Measurements from ENCODE around the gene ALG1. TPM values are rescaled to one million over a fixed set of nuclear protein-coding genes. Genes with fewer than 3 reads are reported as not detected.

The ALG1 gene
- total and polyA plus RNA-seq, 2 experiments from 2014 or later: 20.2 to 36.4 TPM

- Histone ChIP-seq H3K4me2 (peak overlapping the region; percentile 85), H3K9me2 (ENCODE audit: insufficient read depth) (no peaks in the 10 kb centered on the region), H4K20me1 (replicated peaks; ENCODE audit: insufficient read depth) (no peaks in the 10 kb centered on the region), H3F3A (replicated peaks; ENCODE audit: low read depth) (peaks cover 12% of the 10 kb centered on the region), H3K36me3 (ENCODE audit: insufficient read depth) (no peaks in the 10 kb centered on the region), H3K4me3 (peak overlapping the region; percentile 45), H2AFZ (peak overlapping the region; percentile 70), H3K27ac (ENCODE audit: low read depth) (peak overlapping the region; percentile 96), H3K4me1 (ENCODE audit: insufficient read depth) (peaks cover 32% of the 10 kb centered on the region), H3K27me3 (ENCODE audit: insufficient read depth) (peaks cover 6% of the 10 kb centered on the region), H3K79me2 (replicated peaks; ENCODE audit: insufficient read depth) (no peaks in the 10 kb centered on the region; the same call in 1 of the 2 replicates)
- H3K27ac Mint-ChIP-seq: peak overlapping the region; percentile 94
- DNase-seq (ENCODE audit: low spot score) (peak; percentile 84), ATAC-seq (peak; percentile 81)
- no peaks in the 10 kb centered on the region for H3K9me3 Mint-ChIP-seq
- TF ChIP-seq STAT1 (IDR thresholded peaks at IDR 0.05; ENCODE audit: unreplicated experiment): no peak
- TF ChIP-seq ZNF331 (CRISPR knock-in tag; IDR thresholded peaks at IDR 0.05; ENCODE audit: low read depth): no peak
- TF ChIP-seq, protein P1, sequence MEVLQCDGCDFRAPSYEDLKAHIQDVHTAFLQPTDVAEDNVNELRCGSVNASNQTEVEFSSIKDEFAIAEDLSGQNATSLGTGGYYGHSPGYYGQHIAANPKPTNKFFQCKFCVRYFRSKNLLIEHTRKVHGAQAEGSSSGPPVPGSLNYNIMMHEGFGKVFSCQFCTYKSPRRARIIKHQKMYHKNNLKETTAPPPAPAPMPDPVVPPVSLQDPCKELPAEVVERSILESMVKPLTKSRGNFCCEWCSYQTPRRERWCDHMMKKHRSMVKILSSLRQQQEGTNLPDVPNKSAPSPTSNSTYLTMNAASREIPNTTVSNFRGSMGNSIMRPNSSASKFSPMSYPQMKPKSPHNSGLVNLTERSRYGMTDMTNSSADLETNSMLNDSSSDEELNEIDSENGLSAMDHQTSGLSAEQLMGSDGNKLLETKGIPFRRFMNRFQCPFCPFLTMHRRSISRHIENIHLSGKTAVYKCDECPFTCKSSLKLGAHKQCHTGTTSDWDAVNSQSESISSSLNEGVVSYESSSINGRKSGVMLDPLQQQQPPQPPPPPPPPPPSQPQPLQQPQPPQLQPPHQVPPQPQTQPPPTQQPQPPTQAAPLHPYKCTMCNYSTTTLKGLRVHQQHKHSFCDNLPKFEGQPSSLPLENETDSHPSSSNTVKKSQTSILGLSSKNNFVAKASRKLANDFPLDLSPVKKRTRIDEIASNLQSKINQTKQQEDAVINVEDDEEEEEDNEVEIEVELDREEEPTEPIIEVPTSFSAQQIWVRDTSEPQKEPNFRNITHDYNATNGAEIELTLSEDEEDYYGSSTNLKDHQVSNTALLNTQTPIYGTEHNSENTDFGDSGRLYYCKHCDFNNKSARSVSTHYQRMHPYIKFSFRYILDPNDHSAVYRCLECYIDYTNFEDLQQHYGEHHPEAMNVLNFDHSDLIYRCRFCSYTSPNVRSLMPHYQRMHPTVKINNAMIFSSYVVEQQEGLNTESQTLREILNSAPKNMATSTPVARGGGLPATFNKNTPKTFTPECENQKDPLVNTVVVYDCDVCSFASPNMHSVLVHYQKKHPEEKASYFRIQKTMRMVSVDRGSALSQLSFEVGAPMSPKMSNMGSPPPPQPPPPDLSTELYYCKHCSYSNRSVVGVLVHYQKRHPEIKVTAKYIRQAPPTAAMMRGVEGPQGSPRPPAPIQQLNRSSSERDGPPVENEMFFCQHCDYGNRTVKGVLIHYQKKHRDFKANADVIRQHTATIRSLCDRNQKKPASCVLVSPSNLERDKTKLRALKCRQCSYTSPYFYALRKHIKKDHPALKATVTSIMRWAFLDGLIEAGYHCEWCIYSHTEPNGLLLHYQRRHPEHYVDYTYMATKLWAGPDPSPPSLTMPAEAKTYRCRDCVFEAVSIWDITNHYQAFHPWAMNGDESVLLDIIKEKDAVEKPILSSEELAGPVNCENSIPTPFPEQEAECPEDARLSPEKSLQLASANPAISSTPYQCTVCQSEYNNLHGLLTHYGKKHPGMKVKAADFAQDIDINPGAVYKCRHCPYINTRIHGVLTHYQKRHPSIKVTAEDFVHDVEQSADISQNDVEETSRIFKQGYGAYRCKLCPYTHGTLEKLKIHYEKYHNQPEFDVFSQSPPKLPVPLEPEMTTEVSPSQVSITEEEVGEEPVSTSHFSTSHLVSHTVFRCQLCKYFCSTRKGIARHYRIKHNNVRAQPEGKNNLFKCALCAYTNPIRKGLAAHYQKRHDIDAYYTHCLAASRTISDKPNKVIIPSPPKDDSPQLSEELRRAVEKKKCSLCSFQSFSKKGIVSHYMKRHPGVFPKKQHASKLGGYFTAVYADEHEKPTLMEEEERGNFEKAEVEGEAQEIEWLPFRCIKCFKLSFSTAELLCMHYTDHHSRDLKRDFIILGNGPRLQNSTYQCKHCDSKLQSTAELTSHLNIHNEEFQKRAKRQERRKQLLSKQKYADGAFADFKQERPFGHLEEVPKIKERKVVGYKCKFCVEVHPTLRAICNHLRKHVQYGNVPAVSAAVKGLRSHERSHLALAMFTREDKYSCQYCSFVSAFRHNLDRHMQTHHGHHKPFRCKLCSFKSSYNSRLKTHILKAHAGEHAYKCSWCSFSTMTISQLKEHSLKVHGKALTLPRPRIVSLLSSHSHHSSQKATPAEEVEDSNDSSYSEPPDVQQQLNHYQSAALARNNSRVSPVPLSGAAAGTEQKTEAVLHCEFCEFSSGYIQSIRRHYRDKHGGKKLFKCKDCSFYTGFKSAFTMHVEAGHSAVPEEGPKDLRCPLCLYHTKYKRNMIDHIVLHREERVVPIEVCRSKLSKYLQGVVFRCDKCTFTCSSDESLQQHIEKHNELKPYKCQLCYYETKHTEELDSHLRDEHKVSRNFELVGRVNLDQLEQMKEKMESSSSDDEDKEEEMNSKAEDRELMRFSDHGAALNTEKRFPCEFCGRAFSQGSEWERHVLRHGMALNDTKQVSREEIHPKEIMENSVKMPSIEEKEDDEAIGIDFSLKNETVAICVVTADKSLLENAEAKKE (CRISPR knock-in tag; IDR thresholded peaks at IDR 0.05): no peak
- TF ChIP-seq, protein P2, sequence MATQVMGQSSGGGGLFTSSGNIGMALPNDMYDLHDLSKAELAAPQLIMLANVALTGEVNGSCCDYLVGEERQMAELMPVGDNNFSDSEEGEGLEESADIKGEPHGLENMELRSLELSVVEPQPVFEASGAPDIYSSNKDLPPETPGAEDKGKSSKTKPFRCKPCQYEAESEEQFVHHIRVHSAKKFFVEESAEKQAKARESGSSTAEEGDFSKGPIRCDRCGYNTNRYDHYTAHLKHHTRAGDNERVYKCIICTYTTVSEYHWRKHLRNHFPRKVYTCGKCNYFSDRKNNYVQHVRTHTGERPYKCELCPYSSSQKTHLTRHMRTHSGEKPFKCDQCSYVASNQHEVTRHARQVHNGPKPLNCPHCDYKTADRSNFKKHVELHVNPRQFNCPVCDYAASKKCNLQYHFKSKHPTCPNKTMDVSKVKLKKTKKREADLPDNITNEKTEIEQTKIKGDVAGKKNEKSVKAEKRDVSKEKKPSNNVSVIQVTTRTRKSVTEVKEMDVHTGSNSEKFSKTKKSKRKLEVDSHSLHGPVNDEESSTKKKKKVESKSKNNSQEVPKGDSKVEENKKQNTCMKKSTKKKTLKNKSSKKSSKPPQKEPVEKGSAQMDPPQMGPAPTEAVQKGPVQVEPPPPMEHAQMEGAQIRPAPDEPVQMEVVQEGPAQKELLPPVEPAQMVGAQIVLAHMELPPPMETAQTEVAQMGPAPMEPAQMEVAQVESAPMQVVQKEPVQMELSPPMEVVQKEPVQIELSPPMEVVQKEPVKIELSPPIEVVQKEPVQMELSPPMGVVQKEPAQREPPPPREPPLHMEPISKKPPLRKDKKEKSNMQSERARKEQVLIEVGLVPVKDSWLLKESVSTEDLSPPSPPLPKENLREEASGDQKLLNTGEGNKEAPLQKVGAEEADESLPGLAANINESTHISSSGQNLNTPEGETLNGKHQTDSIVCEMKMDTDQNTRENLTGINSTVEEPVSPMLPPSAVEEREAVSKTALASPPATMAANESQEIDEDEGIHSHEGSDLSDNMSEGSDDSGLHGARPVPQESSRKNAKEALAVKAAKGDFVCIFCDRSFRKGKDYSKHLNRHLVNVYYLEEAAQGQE (IDR thresholded peaks at IDR 0.05; ENCODE audit: unreplicated experiment): no peak
- TF ChIP-seq EZH2phosphoT487 (IDR thresholded peaks at IDR 0.05; ENCODE audit: unreplicated experiment): no peak
- TF ChIP-seq, protein P3, sequence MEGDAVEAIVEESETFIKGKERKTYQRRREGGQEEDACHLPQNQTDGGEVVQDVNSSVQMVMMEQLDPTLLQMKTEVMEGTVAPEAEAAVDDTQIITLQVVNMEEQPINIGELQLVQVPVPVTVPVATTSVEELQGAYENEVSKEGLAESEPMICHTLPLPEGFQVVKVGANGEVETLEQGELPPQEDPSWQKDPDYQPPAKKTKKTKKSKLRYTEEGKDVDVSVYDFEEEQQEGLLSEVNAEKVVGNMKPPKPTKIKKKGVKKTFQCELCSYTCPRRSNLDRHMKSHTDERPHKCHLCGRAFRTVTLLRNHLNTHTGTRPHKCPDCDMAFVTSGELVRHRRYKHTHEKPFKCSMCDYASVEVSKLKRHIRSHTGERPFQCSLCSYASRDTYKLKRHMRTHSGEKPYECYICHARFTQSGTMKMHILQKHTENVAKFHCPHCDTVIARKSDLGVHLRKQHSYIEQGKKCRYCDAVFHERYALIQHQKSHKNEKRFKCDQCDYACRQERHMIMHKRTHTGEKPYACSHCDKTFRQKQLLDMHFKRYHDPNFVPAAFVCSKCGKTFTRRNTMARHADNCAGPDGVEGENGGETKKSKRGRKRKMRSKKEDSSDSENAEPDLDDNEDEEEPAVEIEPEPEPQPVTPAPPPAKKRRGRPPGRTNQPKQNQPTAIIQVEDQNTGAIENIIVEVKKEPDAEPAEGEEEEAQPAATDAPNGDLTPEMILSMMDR (conservative IDR thresholded peaks at IDR 0.05; ENCODE audit: low read depth in 2 of 2): peak in 1 of 2 experiments; percentile 8; a peak in 1 of 4 replicates
- TF ChIP-seq ZNF114 (CRISPR knock-in tag; IDR thresholded peaks at IDR 0.05): no peak
- TF ChIP-seq, protein P4, sequence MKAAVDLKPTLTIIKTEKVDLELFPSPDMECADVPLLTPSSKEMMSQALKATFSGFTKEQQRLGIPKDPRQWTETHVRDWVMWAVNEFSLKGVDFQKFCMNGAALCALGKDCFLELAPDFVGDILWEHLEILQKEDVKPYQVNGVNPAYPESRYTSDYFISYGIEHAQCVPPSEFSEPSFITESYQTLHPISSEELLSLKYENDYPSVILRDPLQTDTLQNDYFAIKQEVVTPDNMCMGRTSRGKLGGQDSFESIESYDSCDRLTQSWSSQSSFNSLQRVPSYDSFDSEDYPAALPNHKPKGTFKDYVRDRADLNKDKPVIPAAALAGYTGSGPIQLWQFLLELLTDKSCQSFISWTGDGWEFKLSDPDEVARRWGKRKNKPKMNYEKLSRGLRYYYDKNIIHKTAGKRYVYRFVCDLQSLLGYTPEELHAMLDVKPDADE (IDR thresholded peaks at IDR 0.05): peak; percentile 65; the same call in 1 of the 2 replicates
- no peak for TF ChIP-seq NANOG (IDR thresholded peaks at IDR 0.05; ENCODE audit: borderline replicate concordance)
- TF ChIP-seq CREB1 (CRISPR knock-in tag; IDR thresholded peaks at IDR 0.05; ENCODE audit: low read depth): no peak
- TF ChIP-seq POLR2AphosphoS5 (IDR thresholded peaks at IDR 0.05; ENCODE audit: low read depth): no peak; the same call in 1 of the 2 replicates
- TF ChIP-seq JUNB (IDR thresholded peaks at IDR 0.05; ENCODE audit: unreplicated experiment): no peak
- TF ChIP-seq EZH2 (IDR thresholded peaks at IDR 0.05; ENCODE audit: low read depth, unreplicated experiment): no peak
- no peaks in the 10 kb centered on the region; the same call in 2 of the 3 replicates for H3K36me3 Mint-ChIP-seq (ENCODE audit: low read depth)
- H3K4me1 Mint-ChIP-seq: peaks cover 39% of the 10 kb centered on the region
- peaks cover 29% of the 10 kb centered on the region for H3K27me3 Mint-ChIP-seq (ENCODE audit: insufficient read depth, low read depth, poor library complexity)
- peak overlapping the region; percentile 49 for H3K4me3 Mint-ChIP-seq
Measured at GRCh38 chr16:5036228-5037156, 35.2 kb upstream of the ALG1 start.

Data from GM23338 (cell line).